Suppressor macrophage (primary cell): ENCODE data around the gene UPK3BL1.
"Not testable (repeated sequence)": the region's sequence is repeated elsewhere in the genome, so short reads cannot be mapped to it uniquely, and the experiment has no call there.

Experiments used
- DNase-seq, 4 experiments: peaks; one replicate each; pipeline ENCODE4 v3.0.0-alpha.2; 2020 to 2022

The UPK3BL1 gene

GRCh38 chr7:102627271-102627904 is 15.2 kb downstream of the UPK3BL1 start:
- not testable (repeated sequence) for DNase-seq

GRCh38 chr7:102618122-102618521 is 24.5 kb downstream of the UPK3BL1 start:
- peak in 2 of 4 experiments; percentile 0 for DNase-seq

GRCh38 chr7:102616507-102617125 is 26.0 kb downstream of the UPK3BL1 start, which contains the start of gene RASA4:
Gene RASA4 (minus strand): TSS chr7:102616756. CDS start chr7:102616689, 67 bp downstream.
- DNase-seq: peak; percentile 3 to 52 (median 32)

DNA sequence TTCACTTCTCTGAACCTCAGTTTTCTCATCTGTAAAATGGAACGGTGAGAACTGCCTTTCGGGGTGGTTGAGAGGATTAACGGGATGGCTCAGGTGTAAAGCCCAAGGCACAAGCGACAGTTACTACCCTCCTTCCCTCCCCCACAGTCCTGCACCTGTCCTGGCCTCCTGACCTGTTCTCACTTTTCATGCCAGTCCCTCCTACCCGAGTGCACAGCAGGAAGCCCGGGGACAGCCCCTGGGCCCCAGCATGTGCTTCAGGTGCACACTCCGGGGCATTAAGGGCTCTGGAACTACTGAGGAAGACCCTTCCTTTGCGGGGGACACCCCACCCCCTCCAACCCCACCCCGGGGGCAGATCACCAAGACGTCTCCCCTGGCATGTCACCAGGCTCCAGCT is 26.7 kb downstream of the UPK3BL1 start:
- not testable (repeated sequence) for DNase-seq

DNA sequence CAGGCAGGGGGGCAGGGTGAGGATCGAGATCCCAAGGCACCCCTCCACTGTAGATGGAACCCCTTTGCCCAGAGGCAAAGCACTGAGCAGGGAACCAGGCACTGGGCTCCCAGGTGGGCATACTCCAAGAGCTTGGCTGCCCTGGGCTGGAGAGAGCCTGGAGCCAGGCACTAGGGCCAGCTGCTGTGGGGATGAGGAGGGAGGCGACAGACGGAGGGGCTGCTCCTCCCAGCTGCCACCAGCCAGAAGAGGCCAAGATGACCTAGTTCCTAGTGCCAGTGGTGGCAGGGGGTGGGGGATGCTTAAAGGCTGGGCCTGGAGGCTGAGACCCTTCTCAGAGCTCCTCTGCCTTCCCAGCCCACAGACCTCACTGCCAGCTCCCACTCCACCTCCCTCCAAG is 27.7 kb downstream of the UPK3BL1 start:
- not testable (repeated sequence) for DNase-seq

DNA sequence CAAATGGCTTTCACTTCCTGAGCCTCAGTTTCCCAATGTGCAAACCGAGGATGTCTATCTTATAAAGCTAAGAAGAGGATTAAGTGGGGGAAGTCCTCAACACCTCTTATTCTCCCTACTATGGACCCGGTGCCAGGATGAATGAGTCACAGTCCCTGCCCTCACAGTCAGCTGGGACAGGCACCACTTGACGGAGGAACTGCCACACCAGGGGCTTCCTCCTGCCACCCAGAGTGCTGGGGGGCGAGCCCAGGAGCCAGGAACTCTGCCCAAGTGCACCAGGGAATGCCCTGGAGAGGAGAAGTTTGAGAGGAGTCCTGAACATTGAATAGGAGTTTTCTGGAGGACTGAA is 28.3 kb downstream of the UPK3BL1 start:
- not testable (repeated sequence) for DNase-seq

GRCh38 chr7:102613575-102614345 is 28.8 kb downstream of the UPK3BL1 start:
- DNase-seq: not testable (repeated sequence)

DNA sequence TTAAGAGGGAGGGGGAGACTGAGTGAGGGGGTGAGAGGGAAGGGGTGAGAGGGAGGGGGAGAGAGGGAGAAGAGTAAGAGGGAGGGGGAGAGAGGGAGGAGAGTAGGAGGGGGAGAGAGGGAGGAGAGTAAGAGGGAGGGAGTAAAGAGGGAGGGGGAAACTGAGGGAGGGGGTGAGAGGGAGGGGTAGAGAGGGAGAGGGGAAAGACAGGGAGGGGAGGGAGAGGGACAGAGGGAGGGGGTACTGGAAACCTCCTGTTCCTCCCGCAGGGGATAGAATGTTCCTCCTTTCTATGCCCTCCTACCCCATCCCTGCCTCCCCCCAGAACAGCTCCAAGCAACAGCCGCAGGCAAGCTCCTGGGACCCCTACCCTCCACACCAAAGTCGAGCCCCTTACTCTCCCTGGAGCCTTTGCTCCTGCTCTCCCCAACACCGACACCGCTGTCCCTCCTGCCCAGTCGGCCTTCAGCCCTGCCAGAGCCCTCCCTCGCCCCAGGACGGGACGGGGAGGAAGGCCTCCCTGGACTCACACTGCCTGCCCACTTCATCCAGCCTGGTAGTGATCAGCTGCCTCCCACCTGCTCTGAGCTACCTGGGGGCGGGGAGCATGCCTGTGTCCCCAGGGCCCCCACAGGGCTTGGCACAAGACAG is 30.8 kb downstream of the UPK3BL1 start:
- DNase-seq: peak; percentile 26 to 71 (median 48)

DNA sequence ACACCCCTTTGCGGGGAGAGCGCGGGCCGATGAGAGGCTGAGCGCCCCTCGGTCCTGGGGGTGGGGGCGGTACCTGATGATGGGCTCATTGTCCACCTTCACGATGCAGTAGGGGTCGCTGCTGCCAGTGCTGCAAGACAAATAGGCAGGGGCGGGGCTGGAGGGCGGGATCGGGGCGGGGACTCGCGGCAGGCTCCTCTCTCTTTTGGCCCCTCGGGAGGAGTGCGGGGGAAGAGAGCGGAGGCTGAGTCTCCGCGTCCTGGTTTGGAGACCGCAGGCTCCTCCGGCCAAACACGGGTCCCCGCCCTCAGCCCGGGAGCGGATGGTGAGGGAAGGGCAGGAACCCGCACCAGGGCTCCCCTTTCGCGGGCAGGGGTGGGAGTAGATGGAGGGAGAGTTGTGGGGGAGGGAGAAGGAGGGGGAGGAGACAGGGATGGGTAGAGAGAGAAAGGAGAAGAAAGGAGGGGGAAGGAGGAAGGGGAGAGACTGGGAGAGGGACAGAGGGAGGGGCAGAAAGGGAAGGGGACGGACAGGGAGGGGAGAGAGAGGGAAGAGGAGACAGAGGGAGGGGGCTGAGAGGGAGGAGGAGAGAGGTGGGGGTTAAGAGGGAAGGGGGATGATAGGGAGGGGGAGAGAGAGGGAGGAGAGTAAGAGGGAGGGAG is 31.4 kb downstream of the UPK3BL1 start:
- not testable (repeated sequence) for DNase-seq

GRCh38 chr7:102610441-102610840 is 32.1 kb downstream of the UPK3BL1 start:
- not testable (repeated sequence) for DNase-seq

GRCh38 chr7:102609734-102610133 is 32.9 kb downstream of the UPK3BL1 start:
- DNase-seq: not testable (repeated sequence)

- DNase-seq: not testable (repeated sequence)
Observed at GRCh38 chr7:102606848-102607247, 35.7 kb downstream of the UPK3BL1 start.

- DNase-seq: not testable (repeated sequence)
Observed at GRCh38 chr7:102604431-102605145, 38.0 kb downstream of the UPK3BL1 start.

DNA sequence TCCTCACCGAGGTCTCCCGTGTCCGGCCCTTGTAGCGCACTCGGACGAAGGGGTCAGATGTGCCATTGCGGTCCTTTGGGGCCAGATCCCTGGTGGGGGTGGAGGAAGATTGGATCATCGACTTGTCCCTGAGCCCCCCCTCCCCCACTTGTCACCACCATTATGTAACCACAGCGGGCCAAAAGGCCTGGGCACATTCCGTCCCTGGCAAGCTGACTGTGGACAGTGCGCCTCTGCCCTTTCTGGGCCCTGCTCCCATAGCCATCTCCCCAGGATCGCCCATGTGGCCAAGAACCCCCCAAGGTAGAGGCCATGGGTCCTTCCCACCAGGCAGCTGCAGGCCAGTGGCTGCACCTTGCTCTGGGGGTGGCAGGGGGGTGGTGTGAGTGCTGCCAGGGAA is 40.3 kb downstream of the UPK3BL1 start:
- not testable (repeated sequence) for DNase-seq

DNA sequence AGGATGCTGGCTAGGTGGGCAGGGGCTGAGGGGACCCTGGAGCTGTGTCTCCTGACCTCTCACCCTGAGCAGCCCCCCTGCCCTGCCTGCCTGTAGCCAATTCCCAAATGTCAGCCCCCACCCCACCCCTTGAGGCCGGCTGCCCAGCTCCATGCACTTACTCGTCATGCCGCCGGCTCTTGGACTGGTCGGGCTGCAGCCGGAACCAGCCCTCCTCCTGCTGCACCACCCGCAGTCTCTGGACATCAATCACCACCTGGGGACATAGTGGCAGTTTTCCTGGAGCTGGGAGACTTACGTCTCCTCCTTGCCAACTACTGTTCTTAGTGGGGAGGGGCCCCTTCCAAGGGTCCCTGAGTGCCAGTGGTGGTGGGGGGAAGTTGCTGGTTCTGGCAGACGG is 42.9 kb downstream of the UPK3BL1 start:
- DNase-seq: not testable (repeated sequence)

- not testable (repeated sequence) for DNase-seq
Observed at GRCh38 chr7:102596036-102596435, 46.6 kb downstream of the UPK3BL1 start.

- not testable (repeated sequence) for DNase-seq
Observed at GRCh38 chr7:102593637-102594334, 48.8 kb downstream of the UPK3BL1 start.

DNA sequence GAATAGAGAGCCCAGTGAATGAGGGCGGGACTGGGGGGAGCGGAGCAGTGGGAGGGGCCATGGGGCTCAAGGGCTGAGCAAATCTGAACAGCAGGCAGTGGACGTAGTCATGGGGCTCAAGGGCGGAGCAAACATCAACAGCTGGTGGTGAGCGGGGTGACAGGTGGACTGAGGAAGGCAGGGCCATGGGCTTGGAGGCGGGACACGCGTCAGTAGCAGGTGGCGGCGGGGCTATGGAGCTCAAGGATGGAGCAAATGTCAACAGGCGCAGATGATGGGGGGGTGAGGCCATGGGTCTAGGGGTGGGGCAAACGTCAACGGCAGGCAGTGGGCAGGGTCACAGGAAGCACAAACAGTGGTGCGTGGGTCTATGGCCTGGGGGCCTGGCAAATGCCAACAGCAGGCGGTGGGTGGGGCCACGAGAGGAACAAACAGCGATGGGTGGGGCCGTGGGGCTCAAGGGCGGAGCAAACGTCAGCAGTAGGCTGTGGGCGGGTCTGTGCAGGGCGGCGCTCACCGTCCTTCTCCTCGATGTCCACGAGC is 50.0 kb downstream of the UPK3BL1 start:
- not testable (repeated sequence) for DNase-seq

DNA sequence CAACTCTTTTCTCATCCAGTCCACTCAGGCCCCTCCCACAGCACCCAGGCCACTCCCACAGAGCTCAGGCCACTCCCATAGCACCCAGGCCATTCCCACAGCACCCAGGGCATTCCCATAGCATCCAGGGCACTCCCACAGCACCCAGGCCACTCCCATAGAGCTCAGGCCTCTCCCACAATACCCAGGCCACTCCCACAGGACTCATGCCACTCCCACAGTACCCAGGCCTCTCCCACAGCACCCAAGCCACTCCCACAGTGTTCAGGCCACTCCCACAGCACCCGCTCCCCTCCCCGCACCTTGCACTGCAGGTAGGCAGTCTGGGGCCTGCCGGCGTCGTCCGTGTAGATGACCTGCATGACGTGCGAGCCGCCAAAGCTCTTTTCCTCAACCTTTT is 52.7 kb downstream of the UPK3BL1 start:
- DNase-seq: not testable (repeated sequence)
